SIG-M5 treated with dmso at 0.1 percent for 504 hours (cell line): ENCODE results near the gene PRKCG.

Source experiments
- DNase-seq: peaks from one replicate; lab custom pipeline; 2025; ENCODE audit not compliant: unreplicated experiment; lab: John Stamatoyannopoulos, UW

Gene PRKCG

DNA sequence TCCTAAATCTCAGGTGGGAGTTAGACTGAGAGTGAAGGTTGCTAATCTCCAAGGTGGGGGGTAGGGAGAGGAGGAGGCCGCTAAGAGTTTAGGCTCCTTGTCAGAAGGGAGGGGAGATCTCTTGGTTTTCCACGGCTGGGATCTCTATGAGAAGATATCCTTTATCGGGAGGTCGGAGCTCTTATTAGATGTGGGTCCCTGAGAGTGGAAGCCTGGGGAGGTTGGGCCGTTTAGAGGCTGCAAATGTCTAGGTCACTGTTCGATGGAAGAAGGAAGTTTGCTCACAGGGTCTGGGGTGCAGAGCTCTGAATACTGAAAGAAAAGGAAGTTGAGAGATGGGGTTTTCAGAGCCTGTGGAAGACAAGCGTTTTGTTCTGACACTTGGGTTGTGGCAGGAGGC is 10.5 kb upstream of the PRKCG start:
- peak; percentile 80 for DNase-seq

DNA sequence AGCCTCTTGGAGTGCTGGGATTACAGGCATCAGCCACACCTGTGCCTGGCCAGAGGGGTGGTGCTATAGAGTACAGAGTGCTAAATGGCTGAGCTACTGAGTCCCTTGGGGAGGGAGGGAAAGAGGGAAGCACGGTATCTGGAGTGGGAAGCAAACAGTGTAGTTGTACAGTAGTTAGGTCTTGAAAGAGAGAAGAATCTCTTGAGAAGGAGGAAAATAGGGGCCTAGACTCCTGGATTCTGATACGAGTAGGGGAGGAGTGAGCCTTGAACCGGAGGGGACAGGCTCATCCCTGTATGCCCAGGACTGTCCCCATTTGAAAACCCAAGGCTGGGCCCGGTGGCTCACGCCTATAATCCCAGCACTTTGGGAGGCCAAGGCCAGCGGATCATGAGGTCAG is 9.2 kb upstream of the PRKCG start:
- no peak for DNase-seq

DNA sequence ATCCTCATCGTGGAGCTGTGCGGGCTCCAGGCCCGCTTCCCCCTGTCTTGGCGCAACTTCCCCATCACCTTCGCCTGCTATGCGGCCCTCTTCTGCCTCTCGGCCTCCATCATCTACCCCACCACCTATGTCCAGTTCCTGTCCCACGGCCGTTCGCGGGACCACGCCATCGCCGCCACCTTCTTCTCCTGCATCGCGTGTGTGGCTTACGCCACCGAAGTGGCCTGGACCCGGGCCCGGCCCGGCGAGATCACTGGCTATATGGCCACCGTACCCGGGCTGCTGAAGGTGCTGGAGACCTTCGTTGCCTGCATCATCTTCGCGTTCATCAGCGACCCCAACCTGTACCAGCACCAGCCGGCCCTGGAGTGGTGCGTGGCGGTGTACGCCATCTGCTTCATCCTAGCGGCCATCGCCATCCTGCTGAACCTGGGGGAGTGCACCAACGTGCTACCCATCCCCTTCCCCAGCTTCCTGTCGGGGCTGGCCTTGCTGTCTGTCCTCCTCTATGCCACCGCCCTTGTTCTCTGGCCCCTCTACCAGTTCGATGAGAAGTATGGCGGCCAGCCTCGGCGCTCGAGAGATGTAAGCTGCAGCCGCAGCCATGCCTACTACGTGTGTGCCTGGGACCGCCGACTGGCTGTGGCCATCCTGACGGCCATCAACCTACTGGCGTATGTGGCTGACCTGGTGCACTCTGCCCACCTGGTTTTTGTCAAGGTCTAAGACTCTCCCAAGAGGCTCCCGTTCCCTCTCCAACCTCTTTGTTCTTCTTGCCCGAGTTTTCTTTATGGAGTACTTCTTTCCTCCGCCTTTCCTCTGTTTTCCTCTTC is 8.0 kb upstream of the PRKCG start:
- DNase-seq, result no peak

DNA sequence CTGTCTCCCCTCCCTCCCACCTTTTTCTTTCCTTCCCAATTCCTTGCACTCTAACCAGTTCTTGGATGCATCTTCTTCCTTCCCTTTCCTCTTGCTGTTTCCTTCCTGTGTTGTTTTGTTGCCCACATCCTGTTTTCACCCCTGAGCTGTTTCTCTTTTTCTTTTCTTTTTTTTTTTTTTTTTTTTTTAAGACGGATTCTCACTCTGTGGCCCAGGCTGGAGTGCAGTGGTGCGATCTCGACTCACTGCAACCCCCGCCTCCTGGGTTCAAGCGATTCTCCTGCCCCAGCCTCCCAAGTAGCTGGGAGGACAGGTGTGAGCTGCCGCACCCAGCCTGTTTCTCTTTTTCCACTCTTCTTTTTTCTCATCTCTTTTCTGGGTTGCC is 7.4 kb upstream of the PRKCG start:
- no peak for DNase-seq

- no peak for DNase-seq
Observed at GRCh38 chr19:53875602-53876325, 6.2 kb upstream of the PRKCG start.

- no peak for DNase-seq
Observed at GRCh38 chr19:53876651-53877224, 5.3 kb upstream of the PRKCG start.

GRCh38 chr19:53877361-53877766 is 4.6 kb upstream of the PRKCG start:
- no peak for DNase-seq

GRCh38 chr19:53878776-53879139 is 3.2 kb upstream of the PRKCG start:
- no peak for DNase-seq

DNA sequence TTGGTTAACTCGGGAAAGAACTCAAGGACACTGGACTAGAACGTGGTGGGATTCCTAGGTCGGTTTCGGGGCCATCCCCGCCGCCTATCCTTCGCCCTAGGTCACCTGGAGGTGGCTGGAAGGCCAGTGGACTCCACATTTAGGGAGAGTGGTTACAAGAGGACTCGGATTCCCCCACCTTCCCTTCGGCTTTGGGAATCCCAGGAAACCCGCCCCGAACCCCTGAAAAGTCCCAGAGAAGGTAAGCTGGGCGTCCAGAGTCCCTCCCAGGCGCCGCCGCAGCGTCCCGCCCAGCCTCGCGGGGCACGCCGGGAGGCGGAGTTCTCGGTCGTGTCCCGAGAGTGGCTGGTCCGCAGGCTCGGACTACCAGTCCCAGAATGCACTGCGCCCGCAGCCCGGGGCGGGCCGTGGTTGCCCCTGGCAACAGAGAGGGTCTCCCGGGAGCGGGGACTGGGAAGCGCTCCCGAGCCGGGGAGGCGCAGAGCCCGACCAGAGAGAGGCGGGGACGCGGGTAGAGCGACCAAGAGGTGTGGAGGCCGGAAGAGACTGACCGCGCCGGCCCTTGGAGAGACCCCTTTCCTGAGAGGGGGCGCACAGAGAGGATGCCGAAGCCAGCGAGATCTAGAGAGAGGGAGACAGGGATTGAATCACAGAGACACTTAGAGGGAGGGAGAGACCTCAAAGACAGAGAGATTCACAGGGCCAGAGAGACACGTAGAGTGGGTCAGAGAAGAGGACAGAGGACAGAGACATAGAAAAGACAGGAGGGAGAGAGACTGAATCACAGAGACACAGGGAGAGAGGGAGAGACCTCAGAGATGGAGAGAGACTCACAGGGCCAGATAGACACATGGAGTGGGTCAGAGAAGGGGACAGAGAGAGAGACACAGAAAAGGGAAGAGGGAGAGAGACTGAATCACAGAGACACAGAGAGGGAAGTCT is 2.6 kb upstream of the PRKCG start:
- peak; percentile 44 for DNase-seq

DNA sequence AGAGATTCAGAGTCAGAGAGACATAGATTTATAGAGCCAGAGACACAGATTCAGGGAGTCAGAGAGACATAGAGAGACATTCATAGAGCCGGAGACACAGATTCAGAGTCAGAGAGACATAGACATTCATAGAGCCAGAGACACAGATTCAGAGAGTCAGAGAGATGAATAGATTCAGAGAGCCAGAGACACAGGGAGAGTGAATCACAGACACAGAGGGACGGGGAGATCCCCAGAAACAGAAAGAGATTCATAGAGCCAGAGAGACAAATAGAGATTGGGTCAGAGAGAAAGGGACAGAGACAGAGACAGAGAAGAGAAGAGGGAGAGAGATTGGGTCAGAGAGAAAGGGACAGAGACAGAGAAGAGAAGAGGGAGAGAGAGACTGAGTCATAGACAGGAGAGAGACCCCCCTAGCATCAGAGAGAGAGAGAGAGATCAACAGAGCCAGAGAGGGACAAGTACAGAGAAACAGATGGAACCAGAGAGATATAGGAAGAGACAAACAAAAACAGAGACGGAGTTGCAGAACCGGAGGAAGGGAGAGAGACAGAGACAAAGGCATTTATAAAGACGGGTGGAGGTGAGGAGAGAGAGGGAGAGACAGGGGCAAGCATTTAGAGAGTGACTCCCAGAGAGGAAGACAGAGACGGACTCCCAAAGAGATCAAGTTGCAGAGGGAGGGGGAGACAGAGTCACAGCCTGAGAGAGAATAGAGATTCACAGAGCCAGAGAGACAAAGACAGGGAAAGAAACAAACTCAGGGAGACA is 1.1 kb upstream of the PRKCG start:
- no peak for DNase-seq

DNA sequence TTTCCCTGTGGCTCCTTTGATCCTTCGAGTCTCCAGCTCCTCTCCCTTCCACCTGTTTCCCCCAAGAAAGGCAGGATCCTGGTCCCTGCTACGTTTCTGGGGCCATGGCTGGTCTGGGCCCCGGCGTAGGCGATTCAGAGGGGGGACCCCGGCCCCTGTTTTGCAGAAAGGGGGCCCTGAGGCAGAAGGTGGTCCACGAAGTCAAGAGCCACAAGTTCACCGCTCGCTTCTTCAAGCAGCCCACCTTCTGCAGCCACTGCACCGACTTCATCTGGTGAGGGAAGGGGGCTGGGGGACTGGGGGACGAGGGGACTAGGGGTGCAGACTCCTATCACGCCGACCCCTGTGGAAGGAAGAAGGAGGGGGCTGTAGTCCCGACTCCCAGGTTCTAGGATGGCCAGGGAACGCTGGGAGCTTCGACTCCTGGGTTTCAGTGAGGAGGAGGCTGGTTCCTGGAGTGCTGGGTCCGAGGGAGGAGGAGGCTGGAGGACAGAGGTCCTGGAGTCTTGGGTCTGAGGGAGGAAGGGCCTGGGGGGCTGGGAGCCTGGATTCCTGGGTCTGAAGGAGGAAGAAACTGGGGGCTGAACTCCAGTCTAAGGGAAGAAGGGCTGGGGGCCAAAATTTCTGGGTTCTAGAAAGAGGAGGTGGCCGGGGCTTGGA is 524 bp downstream of the PRKCG start:
- DNase-seq, result no peak

DNA sequence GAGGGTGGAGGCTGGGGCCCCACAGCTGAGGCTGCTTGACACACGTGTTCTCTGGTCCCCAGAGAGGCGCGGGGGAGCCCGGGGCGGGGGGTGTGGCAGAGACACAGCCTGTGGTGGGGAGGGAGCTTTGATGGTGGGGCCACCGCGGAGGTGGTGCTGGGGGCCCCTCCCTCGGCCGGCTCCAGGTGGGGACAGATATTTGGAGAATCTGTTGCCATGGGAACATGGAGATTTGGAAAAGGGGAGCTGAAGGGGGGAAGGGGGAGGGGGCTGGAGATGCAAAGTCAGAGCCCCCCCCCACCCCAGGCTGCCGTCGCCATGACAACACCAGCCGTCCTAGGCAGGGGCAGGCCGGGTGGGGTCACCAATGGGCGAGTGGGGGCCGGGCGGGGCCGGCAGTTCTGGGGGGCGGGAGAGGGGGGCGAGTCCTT is 1.2 kb downstream of the PRKCG start:
- DNase-seq, result no peak

DNA sequence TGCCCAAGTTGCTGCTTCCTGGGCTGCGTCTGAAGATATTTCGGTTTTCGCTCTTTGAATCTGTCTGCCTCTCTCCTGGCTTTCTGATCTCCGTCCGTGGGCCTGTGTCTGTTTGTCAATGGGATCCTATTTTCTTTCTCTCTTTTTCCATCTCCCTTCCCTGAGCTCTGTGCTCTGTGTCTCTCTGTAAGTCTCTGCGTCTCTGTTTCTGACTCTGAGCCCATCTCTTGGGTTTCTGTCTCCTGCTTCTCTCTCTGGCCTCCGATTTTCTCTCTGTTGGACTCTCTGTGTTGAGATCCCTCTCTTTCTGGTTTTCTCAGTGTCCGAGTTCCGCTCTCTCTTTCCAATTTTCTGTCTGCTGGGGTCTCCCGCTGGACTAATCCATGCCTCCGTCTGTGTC is 1.7 kb downstream of the PRKCG start:
- DNase-seq, result no peak

DNA sequence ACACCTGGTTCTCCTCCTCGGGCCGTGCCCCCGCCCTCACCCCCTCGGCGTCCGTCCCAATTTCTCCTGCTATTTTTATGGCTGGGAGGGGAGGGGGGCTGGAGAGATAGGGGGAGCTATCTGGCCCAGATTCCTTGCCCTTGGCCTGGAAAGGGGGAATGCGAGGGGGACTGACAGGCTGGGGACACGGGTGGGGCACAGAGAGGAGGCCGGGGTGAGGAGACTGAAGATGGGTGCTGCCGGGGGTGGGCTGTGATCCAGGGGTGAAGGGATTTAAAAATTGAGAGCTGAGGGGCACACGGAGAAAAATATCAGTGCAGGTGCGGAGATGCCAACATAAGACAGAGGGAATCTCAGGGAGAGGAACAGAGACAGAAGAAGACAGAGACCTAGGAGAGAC is 2.3 kb downstream of the PRKCG start:
- DNase-seq, result no peak

DNA sequence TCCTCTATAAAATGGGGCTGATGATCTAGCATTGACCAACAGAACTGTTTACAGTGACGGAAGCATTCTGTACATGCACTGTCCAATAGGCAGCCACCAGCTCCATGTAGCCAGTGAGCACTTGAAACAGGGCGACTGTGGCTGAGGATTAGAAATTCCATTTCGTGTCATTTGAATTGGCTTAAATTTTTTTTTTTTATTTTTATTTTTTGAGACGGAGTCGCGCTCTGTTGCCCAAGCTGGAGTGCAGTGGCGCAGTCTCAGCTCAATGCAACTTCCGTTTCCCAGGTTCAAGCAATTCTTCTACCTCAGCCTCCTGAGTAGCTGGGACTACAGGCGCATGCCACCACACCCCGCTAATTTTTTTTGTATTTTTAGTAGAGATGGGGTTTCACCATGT is 3.0 kb downstream of the PRKCG start:
- DNase-seq, result no peak

- no peak for DNase-seq
Observed at GRCh38 chr19:53892301-53892980, 10.4 kb downstream of the PRKCG start.

DNA sequence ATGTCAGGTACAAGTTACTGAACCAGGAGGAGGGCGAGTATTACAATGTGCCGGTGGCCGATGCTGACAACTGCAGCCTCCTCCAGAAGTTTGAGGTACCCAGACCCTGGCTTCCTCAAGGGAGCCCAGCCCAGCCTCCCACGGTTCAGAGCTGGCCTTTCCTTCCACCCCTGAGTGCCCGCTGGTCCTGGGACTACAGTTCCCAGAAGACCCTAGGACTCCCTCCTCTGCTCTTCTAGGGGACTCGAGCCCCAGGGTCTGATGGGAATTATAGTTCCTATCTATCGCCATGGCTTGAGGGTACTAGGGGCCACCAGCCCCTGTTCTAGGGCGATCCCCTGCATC is 11.0 kb downstream of the PRKCG start:
- DNase-seq, result no peak

DNA sequence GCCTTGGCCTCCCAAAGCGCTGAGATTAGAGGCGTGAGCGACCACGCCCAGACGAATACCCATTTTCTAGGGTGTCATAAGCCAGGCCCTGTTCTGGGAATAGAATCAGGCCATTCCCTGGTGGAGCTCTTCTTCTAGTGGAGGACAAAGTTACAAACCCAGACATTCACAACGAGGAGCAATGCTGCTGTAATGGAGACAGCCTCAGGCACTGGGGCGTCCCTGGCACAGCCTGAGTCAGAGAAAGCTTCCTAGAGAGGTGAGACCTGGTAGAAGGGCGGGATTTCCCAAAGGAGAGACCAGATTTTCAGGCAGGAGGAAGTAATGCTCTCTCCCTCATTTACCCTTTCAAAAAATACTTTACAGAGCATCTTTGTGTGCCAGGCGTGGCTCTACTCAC is 12.7 kb downstream of the PRKCG start:
- DNase-seq, result no peak

- no peak for DNase-seq
Observed at GRCh38 chr19:53896682-53897081, 14.7 kb downstream of the PRKCG start.
